Stimulated activated CD4-positive, alpha-beta T cell treated with anti-CD3 and anti-CD28 coated beads, Interleukin-1b, Interleukin-23, amount 100 ng/mL, for 1 hour (primary cell): ENCODE data around the gene BCAR3.
"Not testable (repeated sequence)": the region's sequence is repeated elsewhere in the genome, so short reads cannot be mapped to it uniquely, and the experiment has no call there.

Source experiments
- DNase-seq, 2 donors: peaks; one replicate each; pipeline ENCODE4 v3.0.0-alpha.2; 2020; ENCODE audit warnings: low read depth in 2 of 2

Gene BCAR3

DNA sequence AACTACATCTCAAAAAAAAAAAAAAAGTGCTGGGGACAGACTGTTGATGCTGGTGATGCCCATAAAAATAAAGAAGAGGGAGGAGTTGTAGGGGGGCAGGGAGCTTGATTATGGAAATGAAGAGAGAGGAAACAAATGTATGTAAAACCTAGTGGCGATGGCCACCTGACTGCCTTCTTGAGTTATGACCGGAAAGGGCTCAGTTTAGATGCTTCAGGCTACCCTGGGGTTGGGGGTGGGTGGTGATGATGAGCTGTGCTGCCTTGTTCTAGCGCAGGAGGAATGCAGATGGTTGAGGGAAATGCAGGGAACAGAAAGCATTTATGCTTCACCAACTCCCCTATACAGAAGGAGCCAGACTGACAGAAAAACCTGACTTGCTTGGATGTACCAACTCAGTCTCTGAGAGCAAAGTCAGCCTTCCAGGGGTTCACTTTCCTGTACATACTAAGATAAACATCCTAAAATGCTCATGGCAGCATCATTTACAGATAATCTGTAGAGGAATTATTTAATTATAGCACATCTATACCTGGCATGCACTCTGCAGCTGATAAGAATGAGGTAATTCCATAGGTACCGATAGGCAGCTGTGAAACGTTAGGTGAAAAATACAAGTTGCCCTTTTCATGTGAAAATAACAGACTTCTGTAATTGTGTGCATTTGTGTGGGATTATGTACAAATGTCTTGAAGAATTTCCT is 8.0 kb upstream of the BCAR3 start:
- DNase-seq, result no peak

GRCh38 chr1:93687542-93687941 is 5.9 kb upstream of the BCAR3 start:
- DNase-seq, result no peak

DNA sequence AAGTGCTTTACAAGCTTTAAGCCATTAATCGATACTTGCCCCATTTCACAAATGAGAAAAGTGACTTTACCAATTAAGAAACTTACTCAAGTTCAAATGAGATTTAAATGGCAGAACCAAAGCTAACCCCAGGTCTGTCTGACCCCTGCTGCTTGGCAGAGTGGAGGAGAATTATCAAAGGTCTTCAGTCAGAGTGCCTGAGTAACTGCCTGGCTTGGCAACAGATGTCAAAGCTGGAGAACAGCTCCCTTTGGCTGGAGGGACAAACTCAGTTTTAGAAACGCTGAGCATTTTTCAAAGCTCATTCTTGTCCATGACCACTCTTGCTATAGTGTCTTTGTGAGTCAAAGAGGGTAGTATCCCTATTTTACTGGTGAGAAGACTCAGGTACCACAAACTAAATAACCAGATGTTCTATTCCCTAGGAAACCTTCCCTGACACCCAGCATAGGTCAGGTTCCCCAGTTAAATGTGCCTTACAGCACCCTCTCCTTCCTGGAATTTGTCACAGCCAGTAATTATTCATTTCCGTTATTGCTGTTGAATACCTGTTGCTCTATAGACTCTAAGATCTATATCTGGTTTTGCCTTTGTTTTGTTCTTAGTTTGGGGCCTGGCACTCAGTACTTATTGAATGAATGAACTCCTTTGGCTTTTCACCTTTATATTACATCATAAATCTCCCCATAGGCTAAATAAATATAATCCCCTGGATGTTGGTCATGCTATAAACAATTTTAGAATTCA is 5.0 kb upstream of the BCAR3 start:
- no peak for DNase-seq

GRCh38 chr1:93685918-93686317 is 4.3 kb upstream of the BCAR3 start:
- DNase-seq, result no peak

- no peak for DNase-seq
Observed at GRCh38 chr1:93683234-93683633, 1.6 kb upstream of the BCAR3 start.

DNA sequence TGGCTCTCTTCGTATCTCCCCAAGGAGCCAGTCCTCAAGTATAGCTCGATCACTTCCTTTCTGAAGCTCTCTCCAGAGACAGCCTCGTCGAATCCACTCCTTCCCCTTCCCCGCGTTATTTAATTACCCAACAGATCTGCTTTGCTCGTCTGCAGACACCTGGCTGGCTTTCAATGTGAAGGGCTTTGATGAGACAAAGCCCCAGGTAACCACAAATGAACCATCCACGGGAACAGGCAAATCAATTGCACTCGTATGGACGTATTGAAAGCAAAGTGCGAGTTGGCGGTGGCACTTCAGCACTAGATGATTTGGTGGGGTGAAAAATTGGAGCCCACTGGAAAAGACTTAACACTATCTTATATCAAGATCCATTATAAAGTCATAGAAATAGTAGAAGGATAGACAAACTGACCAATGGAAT is 364 bp upstream of the BCAR3 start:
- DNase-seq, result no peak

DNA sequence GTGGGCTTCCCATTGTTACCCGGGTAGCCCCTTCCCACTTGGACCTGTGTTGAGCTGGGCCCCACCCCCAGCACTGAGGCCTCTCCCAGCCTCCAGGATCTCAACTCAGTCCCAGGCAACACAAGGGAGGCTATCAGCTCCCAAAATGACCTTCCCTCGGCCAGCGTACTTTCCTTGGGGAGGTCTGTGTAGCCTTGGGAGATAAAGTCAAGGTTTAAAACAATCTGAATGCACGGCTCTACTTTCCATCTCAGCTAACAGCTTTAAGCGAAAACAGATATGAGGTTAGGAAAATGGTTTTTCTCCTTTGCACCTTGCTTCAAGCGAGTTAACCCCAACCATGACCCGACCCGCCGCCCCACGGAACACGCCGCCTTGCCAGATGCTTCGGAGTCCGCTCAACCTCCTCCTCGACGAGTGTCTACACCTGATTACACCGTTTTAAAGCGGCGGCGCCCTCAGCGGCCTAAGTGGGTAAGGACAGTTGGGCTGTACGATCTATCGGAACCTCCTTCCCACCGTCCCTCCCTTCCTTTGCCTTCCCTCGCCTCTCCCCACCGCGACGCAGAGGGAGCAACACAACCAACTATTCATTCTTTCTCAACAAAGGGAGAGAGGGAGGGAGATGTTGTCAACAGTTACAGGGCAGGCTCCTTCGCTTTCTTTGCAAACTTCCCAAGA is 1.1 kb downstream of the BCAR3 start:
- DNase-seq, result peak in 1 of 2 donors; percentile 11

GRCh38 chr1:93680076-93680419 is 1.6 kb downstream of the BCAR3 start:
- no peak for DNase-seq

DNA sequence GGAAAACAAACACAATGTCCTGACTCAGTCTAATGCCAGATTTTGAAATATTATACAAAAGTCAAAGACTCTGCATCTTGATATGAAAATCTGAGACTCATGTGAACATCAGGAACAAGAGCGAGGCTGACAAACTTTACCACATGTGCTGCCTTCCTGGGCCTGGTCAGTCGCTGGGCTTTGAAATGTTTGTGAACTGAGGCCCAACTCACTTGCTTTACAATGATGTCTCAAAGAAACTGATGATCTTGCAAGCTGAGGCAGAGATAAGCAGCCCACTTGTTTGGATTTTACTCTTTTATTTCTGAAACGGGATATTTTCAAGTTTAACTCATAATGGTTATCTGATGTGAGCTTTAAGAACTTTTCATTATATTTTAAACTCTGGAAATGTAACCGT is 2.1 kb downstream of the BCAR3 start:
- DNase-seq, result no peak

DNA sequence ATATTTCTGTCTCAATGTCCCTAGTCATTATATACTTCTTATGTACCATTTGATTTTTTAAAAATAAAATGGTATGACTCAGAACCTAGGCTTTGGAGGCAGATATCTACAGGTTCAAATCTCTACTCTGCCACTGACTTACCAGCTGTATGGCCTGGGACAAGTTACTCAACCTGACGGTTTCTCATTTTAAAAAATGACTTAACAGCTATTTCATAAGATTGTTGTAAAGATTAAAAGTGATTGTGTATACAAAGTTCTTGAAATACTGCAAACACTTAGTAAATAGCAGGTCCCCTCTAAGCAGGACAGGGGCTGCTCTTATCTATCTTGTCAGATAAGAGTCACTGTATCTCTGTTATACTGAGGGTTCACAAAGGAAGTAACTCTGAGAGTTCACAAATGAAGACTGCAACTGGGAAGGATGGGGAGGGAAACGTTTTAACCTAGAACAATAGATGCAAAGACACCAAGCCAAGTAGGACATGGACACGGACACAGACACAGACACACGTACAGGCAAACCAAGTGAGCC is 2.6 kb downstream of the BCAR3 start:
- no peak for DNase-seq

GRCh38 chr1:93678491-93678890 is 3.1 kb downstream of the BCAR3 start:
- no peak for DNase-seq

GRCh38 chr1:93677729-93678128 is 3.9 kb downstream of the BCAR3 start:
- DNase-seq, result no peak

DNA sequence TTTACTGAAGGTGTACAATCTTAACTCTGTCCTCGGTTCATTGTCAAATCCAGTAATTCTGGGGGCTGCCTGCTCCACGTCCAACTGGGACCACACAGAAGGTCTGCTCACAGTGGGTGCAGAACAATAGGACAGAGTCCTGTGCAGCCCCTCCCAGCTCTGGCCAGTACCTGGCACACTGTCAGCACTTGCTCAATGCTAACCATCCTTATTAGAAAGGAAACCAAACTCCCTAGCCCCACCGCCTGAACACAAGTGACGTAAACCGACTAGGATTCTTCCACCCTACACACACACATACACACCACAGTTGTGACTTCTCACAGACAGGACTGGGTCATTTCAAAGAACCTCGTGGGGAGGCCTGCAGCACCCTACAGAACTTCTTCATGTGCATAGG is 5.2 kb downstream of the BCAR3 start:
- DNase-seq, result no peak

DNA sequence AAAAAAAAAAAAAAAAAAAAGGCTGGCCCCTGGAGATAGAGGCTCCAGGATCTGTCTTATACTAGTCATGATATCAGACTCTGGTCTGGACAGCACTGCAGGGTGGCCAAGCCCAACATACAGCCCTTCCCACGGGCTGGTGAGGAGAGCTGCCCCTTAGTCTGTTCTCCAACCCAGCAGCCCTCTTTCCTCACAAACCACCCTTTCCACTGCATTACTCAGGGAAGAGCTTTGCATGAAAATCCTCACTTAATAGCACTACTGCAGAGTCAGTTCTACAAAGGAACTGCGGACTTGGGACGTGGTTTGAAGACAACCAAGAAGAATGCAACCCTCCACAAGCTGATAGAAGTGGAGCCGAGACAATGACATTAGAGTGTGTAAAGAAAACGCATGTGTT is 5.7 kb downstream of the BCAR3 start:
- DNase-seq, result no peak

DNA sequence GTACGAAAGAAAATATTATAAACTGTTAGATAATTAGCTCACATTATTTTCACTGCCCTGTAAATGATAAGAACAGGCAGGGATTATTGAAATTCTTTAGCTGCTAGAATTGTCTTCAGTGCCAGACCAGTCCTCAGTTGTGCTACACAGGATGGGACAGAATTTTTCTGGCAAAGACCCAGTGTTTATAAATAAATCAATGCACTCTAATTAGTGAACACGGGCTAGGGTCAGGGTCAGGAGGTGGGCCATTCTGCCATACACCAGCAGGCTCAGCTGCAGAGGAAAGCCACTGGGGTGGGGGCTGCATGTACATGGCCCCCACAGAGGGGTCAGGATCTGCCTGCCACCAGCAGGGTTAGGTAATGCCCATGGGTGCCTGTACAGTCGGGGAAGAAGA is 6.4 kb downstream of the BCAR3 start:
- no peak for DNase-seq

DNA sequence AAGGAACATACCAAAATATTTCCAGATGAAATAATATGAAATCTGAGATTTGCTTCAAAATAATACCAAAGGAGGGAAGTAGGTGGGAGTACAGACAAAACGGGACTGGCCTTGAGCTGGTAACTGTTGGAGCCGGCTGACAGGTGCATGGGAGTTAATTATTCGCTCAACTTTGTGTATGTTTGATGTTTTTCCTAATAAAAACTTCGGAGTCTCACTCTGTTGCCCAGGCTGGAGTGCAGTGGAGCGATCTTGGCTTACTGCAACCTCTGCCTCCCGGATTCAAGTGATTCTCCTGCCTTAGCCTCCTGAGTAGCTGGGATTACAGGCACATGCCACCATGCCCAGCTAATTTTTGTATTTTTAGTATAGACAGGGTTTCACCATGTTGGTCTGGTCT is 7.6 kb downstream of the BCAR3 start:
- DNase-seq, result not testable (repeated sequence)

- no peak for DNase-seq
Observed at GRCh38 chr1:93673163-93673829, 8.3 kb downstream of the BCAR3 start.

DNA sequence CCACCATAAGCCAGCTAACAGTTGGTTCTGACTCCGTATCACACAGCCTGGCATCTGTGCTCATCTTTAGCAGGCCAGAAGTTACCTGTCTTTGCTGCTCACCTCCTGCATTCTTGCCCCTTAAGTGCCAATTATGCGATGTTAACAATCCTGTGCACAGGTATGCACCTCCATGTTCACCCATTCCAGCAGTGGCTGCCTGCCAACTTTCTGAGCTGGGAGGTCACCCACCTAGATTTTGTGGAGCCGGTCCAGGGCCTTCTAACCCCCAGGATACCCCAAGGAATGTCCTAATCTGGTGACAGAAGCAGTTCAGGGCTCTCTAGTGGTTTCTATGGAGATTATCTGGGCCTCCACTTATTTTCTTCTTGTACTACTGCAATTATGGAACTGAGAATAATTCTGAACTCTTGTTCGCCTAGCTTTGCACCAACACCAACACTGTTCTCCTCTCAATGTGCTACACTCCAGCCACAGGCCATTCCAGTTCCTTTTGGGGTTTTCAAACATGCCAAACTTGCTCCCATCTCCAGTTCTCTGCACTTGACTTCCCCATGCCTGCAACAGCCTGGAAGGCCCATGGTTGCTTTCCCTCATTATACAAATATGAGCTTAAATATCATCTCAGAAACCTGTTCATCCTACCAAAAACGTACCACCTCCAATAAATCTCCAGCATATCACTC is 9.0 kb downstream of the BCAR3 start:
- DNase-seq, result no peak

DNA sequence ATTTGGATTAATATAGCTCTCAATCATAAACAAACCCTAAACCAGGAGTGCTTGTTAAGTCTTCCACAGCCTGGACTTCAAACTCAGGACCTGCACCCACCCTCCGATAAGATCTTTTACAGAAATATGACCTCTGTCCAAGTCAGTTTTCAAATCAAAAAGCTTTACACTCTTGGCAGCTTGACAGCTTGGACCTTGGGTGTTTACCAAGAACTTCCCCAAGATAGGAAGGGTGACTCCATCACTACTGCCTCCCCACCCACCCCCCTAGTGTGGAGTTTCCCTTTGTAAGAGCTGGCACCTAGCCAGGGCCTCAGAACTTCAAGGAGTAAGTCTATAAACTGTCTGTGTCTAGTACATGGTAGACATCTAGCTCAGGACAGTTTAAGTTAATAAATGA is 9.6 kb downstream of the BCAR3 start:
- no peak for DNase-seq

DNA sequence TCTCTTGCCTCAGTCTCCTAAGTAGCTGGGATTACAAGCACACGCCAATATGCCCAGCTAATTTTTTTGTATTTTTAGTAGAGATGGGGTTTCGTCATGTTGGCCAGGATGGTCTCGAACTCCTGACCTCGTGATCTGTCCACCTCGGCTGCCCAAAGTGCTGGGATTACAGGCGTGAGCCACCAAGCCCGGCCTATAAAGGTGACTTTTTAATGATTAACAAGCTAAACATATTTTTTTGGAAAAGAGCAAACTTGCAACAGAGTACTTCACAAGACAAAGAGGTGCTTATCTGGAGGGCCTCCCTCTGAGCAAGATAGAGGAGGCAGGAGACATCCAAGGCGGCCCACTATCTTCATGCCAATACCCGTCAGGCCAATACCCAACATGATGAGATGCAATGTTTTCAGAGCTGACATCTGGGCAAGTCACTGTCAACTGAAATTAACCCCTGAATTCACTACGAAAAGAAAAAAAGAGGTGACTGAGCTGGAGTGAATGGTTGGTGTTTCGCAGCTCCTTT is 10.5 kb downstream of the BCAR3 start:
- DNase-seq, result no peak

DNA sequence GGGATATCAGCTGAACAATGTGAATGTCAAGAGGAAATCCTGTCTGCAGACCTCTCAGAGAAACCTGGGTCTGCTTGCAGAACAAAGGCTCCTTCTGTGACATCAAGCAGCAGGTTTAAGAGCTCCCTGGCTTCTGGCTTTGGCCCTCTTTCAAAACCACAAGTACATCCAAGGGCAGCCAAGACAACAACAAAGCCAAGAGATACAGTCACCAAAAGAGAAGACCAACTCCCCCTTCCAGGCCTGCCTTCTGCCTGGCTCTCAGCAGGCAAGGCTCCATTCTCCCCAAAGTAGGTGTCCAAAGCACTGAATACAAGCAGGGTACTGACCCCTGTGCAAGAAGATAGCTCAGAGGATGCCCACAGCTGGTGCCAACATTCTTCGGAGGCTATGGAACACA is 11.5 kb downstream of the BCAR3 start:
- DNase-seq, result no peak
